Measurements from ENCODE around the gene MRTO4. TPM values are rescaled to one million over a fixed set of nuclear protein-coding genes. Genes with fewer than 3 reads are reported as not detected.

Gene MRTO4
- total and polyA plus RNA-seq, 10 of the 15 experiments (the other 5 are each of a cell fraction or from before 2014, with no cell fraction given): 43.5 to 99.5 (median 69.7) TPM

DNA sequence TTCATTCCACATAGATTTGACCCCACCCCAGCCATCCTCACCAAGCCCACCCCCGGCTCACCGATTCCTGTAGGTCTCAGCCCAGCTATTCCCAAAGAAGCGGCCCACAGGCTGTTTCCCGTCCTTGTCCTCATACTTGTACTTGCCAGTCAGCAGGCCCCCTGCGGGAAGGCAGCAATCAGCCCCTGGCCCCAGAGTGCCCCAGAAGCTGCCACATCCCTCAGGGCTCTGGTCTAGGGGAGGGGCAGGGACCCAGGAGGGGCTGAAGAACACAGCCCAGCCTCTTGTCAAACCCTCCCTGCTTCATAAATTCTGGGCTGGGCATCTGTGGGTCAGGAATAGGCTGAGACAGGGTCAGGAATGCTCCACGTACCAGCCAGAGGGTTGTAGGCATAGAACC is 55.3 kb downstream of the MRTO4 start:
- Histone ChIP-seq H2AFZ (ENCODE audit: control insufficient read depth, low read depth, low read length) (no peak overlapping the region), H4K20me1 (ENCODE audit: control insufficient read depth, insufficient read depth) (no peaks in the 10 kb centered on the region; the same call in 1 of the 2 replicates), H3K27me3 (replicated peaks in 1 of 2; ENCODE audit: control insufficient read depth in 2 of 2, insufficient read depth in 2 of 2, low read length in 1 of 2) (no peaks in the 10 kb centered on the region), H3K9me3 (replicated peaks; ENCODE audit: control insufficient read depth, insufficient read depth, low read length) (no peaks in the 10 kb centered on the region), H3K4me1 (ENCODE audit: control insufficient read depth, insufficient read depth, low read length) (peaks cover 7% of the 10 kb centered on the region), H3K79me2 (ENCODE audit: control insufficient read depth, insufficient read depth, low read length) (peaks cover 8% of the 10 kb centered on the region), H3K27ac (ENCODE audit: control insufficient read depth, insufficient read depth) (no peak overlapping the region), H3K4me3 (no peak overlapping the region), H3K9ac (ENCODE audit: control insufficient read depth, insufficient read depth, low read length) (no peak overlapping the region), H3K4me2 (ENCODE audit: control insufficient read depth, insufficient read depth) (no peak overlapping the region), H3K36me3 (ENCODE audit: control insufficient read depth in 2 of 2, insufficient read depth in 2 of 2, low read length in 1 of 2) (peaks cover 0 to 8% of the 10 kb centered on the region in 2 experiments; a peak in 2 of 4 replicates)
- TF ChIP-seq STAT3 (IDR thresholded peaks at IDR 0.05; ENCODE audit: low read depth, low read length): no peak
- no peak for TF ChIP-seq TCF12 (IDR thresholded peaks at IDR 0.05; ENCODE audit: low read depth, low read length)
- TF ChIP-seq SMAD1 (IDR thresholded peaks at IDR 0.05; ENCODE audit: low read depth, partially characterized antibody): no peak
- no peak for TF ChIP-seq CBFB (IDR thresholded peaks at IDR 0.05; ENCODE audit: low read depth)
- TF ChIP-seq E4F1 (IDR thresholded peaks at IDR 0.05; ENCODE audit: borderline replicate concordance, partially characterized antibody): no peak
- TF ChIP-seq NR2F1 (conservative IDR thresholded peaks at IDR 0.05): no peak
- TF ChIP-seq ZBED1 (IDR thresholded peaks at IDR 0.05; ENCODE audit: borderline replicate concordance): no peak
- no peak for TF ChIP-seq CHD1 (IDR thresholded peaks at IDR 0.05; ENCODE audit: low read depth, low read length)
- no peak for TF ChIP-seq POU2F2 (IDR thresholded peaks at IDR 0.05; ENCODE audit: borderline replicate concordance, low read depth, low read length)
- TF ChIP-seq ZSCAN29 (IDR thresholded peaks at IDR 0.05): no peak
- no peak for TF ChIP-seq CHD2 (IDR thresholded peaks at IDR 0.05; ENCODE audit: borderline replicate concordance, low read depth, low read length)
- no peak for TF ChIP-seq EZH2 (IDR thresholded peaks at IDR 0.05; ENCODE audit: borderline replicate concordance, control insufficient read depth, low read depth, low read length)
- TF ChIP-seq SIN3A (IDR thresholded peaks at IDR 0.05; ENCODE audit: low read depth, low read length): no peak
- TF ChIP-seq CEBPB (IDR thresholded peaks at IDR 0.05; ENCODE audit: borderline replicate concordance in 1 of 2, low read depth in 2 of 2, low read length in 2 of 2): no peak
- no peak for TF ChIP-seq ZZZ3 (IDR thresholded peaks at IDR 0.05; ENCODE audit: control insufficient read depth, insufficient read length, low read depth)
- no peak for FAIRE-seq
- POLR2A ChIA-PET: no interaction called here
- no peak for ATAC-seq
- in situ Hi-C loops (cut with MboI) (no loop called here), intact Hi-C loops (cut with micrococcal nuclease; ENCODE audit: unreplicated experiment) (no loop called here)
- RAD21 ChIA-PET (ENCODE audit: unreplicated experiment): no interaction called here
- 90% methylated on average over 6 of the region's 6 CpGs for WGBS (ENCODE audit: insufficient coverage, insufficient replicate concordance, low lambda C conversion rate, missing lambda C conversion rate)
- BruUV-seq (replicated peaks): no TSS peak
- CTCF ChIA-PET: no interaction called here
- SMC1A ChIA-PET (ENCODE audit: uncharacterized antibody, unreplicated experiment): no interaction called here
- DNase-seq (ENCODE audit: low read depth, low spot score): no peak

Measured in GM12878 (cell line).